ENCODE data around the gene ARNT2.

DNA sequence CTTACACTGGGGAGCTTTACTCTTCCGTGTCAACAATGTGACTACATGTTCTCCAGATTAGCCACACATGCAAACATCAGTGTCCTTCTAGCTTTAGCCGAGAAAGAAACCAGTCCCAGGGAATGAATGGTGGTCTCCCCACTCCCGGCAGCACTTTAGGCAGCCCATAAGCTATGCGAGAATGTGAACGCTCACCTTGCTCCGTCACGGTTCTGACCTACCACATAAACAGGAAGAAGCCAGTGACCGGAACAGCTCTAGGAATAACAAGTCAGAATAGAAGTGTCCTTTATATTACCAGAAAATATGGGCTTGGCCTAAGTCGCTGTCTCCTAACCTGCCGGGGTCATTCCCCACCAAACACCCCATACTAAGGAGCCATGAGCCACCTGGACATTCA lies 192.9 kb downstream of the ARNT2 start:
- TF ChIP-seq, protein P1, sequence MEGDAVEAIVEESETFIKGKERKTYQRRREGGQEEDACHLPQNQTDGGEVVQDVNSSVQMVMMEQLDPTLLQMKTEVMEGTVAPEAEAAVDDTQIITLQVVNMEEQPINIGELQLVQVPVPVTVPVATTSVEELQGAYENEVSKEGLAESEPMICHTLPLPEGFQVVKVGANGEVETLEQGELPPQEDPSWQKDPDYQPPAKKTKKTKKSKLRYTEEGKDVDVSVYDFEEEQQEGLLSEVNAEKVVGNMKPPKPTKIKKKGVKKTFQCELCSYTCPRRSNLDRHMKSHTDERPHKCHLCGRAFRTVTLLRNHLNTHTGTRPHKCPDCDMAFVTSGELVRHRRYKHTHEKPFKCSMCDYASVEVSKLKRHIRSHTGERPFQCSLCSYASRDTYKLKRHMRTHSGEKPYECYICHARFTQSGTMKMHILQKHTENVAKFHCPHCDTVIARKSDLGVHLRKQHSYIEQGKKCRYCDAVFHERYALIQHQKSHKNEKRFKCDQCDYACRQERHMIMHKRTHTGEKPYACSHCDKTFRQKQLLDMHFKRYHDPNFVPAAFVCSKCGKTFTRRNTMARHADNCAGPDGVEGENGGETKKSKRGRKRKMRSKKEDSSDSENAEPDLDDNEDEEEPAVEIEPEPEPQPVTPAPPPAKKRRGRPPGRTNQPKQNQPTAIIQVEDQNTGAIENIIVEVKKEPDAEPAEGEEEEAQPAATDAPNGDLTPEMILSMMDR (IDR thresholded peaks at IDR 0.05): no peak
- TF ChIP-seq POLR2A (IDR thresholded peaks at IDR 0.05) (no peak), POLR2AphosphoS5 (IDR thresholded peaks at IDR 0.05) (no peak)
